ENCODE results near the gene NAT9. TPM values are rescaled to one million over a fixed set of nuclear protein-coding genes. Genes with fewer than 3 reads are reported as not detected.

NAT9 gene
- total RNA-seq (2022; extraction: Qiagen RNA extraction): 49.2 to 57.5 TPM (median 55.3 TPM) in 5 replicates

DNA sequence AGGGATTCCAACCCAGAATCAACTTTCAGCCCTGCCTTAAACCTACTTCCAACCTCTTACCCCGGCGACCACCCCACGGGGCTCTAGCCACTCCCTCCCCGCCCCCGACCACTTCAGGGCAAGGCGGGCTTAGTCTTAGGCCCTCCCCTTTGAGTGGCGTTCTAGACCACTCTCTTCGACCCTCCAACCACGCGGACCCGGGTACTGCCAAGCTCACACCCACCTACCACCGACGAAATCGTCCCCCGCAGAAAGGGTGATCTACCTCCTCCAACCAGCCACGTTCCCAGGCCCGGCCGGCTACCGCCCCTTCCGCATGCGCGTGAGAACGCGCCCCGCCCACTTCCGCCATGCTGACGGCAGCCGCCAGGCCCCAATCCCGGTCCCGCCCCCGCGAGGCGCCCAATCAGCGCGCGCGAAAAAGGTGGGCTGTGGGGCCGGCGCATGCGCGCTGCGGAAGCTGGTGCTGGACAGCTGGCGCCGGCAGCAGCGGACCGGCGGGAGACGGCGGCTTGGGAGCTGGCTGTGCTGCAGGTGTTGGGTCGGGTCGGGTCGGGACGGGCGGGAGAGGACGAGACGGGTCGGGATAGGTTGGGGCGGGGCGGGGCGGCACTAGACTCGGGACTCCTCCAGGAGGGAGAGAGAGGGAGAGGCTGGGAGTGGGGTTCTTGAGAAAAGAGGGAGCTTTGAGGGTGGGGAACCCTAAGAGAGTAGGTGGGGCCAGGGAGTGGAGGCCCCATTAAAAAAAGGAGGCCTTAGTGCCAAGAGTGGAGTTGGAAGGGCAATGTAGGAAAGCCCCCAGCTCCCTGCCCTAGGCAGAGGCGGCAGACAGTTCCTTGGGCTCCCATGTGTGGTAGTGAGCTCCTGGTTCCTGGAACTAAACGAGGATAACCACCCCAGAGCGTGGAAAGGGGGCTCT is at the start of gene NAT9:
Gene NAT9, minus strand, starts transcription at position 302 of the 919 bp plus-strand sequence. CDS start 647 bp downstream, outside the sequence.

DNA sequence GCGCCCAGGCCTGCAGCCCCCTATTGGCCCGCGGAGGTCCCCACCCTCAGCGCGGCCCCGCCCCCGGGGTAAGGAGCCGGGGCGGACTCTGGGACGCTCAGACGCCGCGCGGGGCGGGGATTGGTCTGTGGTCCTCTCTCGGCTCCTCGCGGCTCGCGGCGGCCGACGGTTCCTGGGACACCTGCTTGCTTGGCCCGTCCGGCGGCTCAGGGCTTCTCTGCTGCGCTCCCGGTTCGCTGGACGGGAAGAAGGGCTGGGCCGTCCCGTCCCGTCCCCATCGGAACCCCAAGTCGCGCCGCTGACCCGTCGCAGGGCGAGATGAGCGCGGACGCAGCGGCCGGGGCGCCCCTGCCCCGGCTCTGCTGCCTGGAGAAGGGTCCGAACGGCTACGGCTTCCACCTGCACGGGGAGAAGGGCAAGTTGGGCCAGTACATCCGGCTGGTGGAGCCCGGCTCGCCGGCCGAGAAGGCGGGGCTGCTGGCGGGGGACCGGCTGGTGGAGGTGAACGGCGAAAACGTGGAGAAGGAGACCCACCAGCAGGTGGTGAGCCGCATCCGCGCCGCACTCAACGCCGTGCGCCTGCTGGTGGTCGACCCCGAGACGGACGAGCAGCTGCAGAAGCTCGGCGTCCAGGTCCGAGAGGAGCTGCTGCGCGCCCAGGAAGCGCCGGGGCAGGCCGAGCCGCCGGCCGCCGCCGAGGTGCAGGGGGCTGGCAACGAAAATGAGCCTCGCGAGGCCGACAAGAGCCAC is 27.4 kb downstream of the NAT9 start, which contains the start of gene NHERF1:
Gene NHERF1, plus strand, starts transcription at position 100 of the 750 bp plus-strand sequence. Its CDS starts 219 bp downstream, at position 319.

DNA sequence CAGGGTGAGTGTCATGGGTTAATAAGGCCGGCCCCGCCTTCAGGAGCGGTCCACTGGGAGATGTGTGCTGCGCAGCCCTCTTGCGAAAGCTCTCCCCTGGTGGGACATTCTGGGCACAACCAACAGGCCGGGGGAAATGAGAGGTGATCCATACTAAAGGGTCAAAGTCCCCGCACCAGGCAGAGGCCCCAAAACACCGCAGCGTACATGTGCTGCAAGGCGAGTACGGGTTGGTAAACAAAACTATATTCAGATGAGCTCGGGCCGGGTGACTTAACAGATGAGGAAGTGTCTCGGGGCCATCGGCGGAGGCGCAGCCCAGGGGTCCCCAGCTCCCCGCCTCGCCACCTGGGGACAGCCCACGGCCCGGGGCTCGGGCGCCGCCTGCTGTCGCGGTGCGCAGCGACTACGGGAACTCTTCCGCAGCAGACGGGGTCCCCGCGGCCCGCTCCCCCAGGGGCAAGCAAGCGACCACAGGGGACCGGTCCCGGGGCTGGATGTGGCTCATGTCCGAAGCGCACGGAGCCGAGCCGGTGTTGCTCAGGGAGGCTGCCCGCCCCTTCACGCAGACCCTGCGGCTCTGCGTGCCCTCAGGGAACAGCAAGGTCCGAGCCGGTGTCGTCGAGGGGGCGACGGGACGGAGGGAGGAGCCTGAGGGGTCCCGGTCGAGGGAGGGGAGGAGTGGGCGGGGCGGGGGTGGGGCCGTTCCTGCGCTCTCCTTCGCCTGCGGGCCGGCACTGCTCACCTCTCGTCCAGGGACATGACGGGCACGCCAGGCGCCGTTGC is 39.4 kb downstream of the NAT9 start, which contains the start of gene RAB37:
Gene RAB37, plus strand, starts transcription at position 744 of the 786 bp plus-strand sequence. Its CDS starts 17 bp downstream, at position 761.

Other genes with a start within 250 kb of the NAT9 start
- 0.07 to 0.11 TPM in 2 of 5 replicates, not detected in the others for gene CD300LB, start 244.9 kb downstream of the NAT9 start, total RNA-seq (2022; extraction: Qiagen RNA extraction)
- gene CD300C, start 230.2 kb downstream of the NAT9 start, total RNA-seq (2022; extraction: Qiagen RNA extraction): 0.15 to 0.21 TPM (median 0.19 TPM) in 4 of 5 replicates, not detected in the other
- 0.31 to 0.57 TPM in 2 of 5 replicates, not detected in the others for gene CD300H, start 208.8 kb downstream of the NAT9 start, total RNA-seq (2022; extraction: Qiagen RNA extraction)
- gene CD300LD, start 184.1 kb downstream of the NAT9 start, total RNA-seq (2022; extraction: Qiagen RNA extraction): not detected in 5 replicates
- gene CD300E, start 152.6 kb downstream of the NAT9 start, total RNA-seq (2022; extraction: Qiagen RNA extraction): not detected in 5 replicates
- gene CD300LF, start 63.4 kb downstream of the NAT9 start, total RNA-seq (2022; extraction: Qiagen RNA extraction): not detected in 5 replicates
- gene RAB37, start 39.1 kb downstream of the NAT9 start, total RNA-seq (2022; extraction: Qiagen RNA extraction): 0.81 to 1.8 TPM (median 1.1 TPM) in 5 replicates
- 34.4 to 43.9 TPM (median 41.5 TPM) in 5 replicates for gene NHERF1, start 27.7 kb downstream of the NAT9 start, total RNA-seq (2022; extraction: Qiagen RNA extraction)
- gene GRIN2C, start 83.5 kb upstream of the NAT9 start, total RNA-seq (2022; extraction: Qiagen RNA extraction): 0.16 to 0.65 TPM (median 0.23 TPM) in 5 replicates
- 47.2 to 74.4 TPM (median 64.0 TPM) in 5 replicates for gene FDXR, start 96.6 kb upstream of the NAT9 start, total RNA-seq (2022; extraction: Qiagen RNA extraction)
- gene FADS6, start 117.3 kb upstream of the NAT9 start, total RNA-seq (2022; extraction: Qiagen RNA extraction): not detected in 5 replicates
- 0.07 to 0.12 TPM (median 0.09 TPM) in 5 replicates for gene USH1G, start 146.9 kb upstream of the NAT9 start, total RNA-seq (2022; extraction: Qiagen RNA extraction)
- 0.08 to 0.10 TPM in 2 of 5 replicates, not detected in the others for gene OTOP2, start 147.9 kb upstream of the NAT9 start, total RNA-seq (2022; extraction: Qiagen RNA extraction)
- not detected in 5 replicates for gene OTOP3, start 159.6 kb upstream of the NAT9 start, total RNA-seq (2022; extraction: Qiagen RNA extraction)
- gene HID1, start 196.4 kb upstream of the NAT9 start, total RNA-seq (2022; extraction: Qiagen RNA extraction): 10.4 to 15.2 TPM (median 13.9 TPM) in 5 replicates
- 57.0 to 76.4 TPM (median 74.4 TPM) in 5 replicates for gene CDR2L, start 211.3 kb upstream of the NAT9 start, total RNA-seq (2022; extraction: Qiagen RNA extraction)
- 74.6 to 83.6 TPM (median 77.6 TPM) in 5 replicates for gene MRPL58, start 236.3 kb upstream of the NAT9 start, total RNA-seq (2022; extraction: Qiagen RNA extraction)